AG08395 (cell line): Measurements from ENCODE around the gene PAPSS1.
A peak's percentile ranks its signal among the peaks of the same experiment; 100 is the strongest.
"Not testable (repeated sequence)": the region's sequence is repeated elsewhere in the genome, so short reads cannot be mapped to it uniquely, and the experiment has no call there.

Experiments
- DNase-seq: peaks from one replicate; pipeline ENCODE4 v3.0.0; 2012; ENCODE audit warnings: mixed read lengths, low spot score

Gene PAPSS1

GRCh38 chr4:107726131-107726925 is 6.3 kb upstream of the PAPSS1 start:
- DNase-seq: not testable (repeated sequence)

- no peak for DNase-seq
These were observed 5.3 kb upstream of the PAPSS1 start for GRCh38 chr4:107725281-107725859.

GRCh38 chr4:107723331-107723730 is 3.3 kb upstream of the PAPSS1 start:
- DNase-seq: not testable (repeated sequence)

GRCh38 chr4:107721436-107722100 is 1.5 kb upstream of the PAPSS1 start:
- DNase-seq: no peak

- DNase-seq: peak; percentile 7
These were observed 670 bp downstream of the PAPSS1 start for GRCh38 chr4:107719207-107719921.

GRCh38 chr4:107718351-107718965 is 1.6 kb downstream of the PAPSS1 start:
- DNase-seq: peak; percentile 11

- DNase-seq: no peak
These were observed 5.8 kb downstream of the PAPSS1 start for GRCh38 chr4:107714256-107714655.

GRCh38 chr4:107712236-107712635 is 7.8 kb downstream of the PAPSS1 start:
- no peak for DNase-seq

GRCh38 chr4:107711831-107712230 is 8.2 kb downstream of the PAPSS1 start:
- no peak for DNase-seq

- DNase-seq: no peak
These were observed 9.3 kb downstream of the PAPSS1 start for GRCh38 chr4:107710493-107711459.

GRCh38 chr4:107709916-107710315 is 10.1 kb downstream of the PAPSS1 start:
- DNase-seq: no peak

- DNase-seq: no peak
These were observed 11.8 kb downstream of the PAPSS1 start for GRCh38 chr4:107708225-107708624.

GRCh38 chr4:107705742-107706556 is 14.1 kb downstream of the PAPSS1 start:
- no peak for DNase-seq

- no peak for DNase-seq
These were observed 18.5 kb downstream of the PAPSS1 start for GRCh38 chr4:107701565-107701964.

GRCh38 chr4:107699466-107700206 is 20.4 kb downstream of the PAPSS1 start:
- DNase-seq: no peak

- not testable (repeated sequence) for DNase-seq
These were observed 23.8 kb downstream of the PAPSS1 start for GRCh38 chr4:107696187-107696586.

- no peak for DNase-seq
These were observed 26.9 kb downstream of the PAPSS1 start for GRCh38 chr4:107693132-107693531.

- DNase-seq: no peak
These were observed 27.8 kb downstream of the PAPSS1 start for GRCh38 chr4:107692202-107692601.

GRCh38 chr4:107691378-107691777 is 28.7 kb downstream of the PAPSS1 start:
- DNase-seq: no peak
